C4-2B (cell line): ENCODE data around the gene CLCA1.

ENCODE experiments used
- H3K27ac ChIP-seq: fragments of 450-650 bp; 2 replicates; pipeline ENCODE4 v1.5.1; 2017
- ZFX ChIP-seq: fragments of 450-650 bp; IDR thresholded peaks from 2 replicates; pipeline ENCODE4 v1.6.1; 2017
- TF ChIP-seq, protein P1 (sequence below): fragments of 450-650 bp; conservative IDR thresholded peaks from 2 replicates; pipeline ENCODE4 v1.5.1; 2017; ENCODE audit warnings: mild to moderate bottlenecking

The CLCA1 gene

DNA sequence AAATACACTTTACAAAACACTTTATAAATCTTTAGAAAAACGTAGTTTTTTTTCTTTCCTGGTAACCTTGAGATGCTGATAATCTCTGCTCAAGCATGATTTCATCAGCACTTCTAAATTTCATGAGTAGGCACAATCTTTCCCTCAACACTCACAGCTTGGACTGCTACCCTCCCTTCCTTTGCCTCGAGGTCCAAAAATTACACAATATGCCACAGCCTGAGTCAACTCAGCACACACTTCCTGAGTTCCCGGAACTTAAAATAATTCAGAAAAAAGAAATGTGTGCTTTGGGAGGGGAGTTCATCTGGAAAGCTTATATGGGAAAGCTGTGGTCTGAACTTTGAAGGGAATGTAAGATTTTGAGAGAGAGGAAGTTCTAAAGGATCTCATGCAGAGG, 38.9 kb upstream of the CLCA1 start:
- H3K27ac ChIP-seq: no peak overlapping the region
- TF ChIP-seq ZFX: no peak
- TF ChIP-seq, protein P1, sequence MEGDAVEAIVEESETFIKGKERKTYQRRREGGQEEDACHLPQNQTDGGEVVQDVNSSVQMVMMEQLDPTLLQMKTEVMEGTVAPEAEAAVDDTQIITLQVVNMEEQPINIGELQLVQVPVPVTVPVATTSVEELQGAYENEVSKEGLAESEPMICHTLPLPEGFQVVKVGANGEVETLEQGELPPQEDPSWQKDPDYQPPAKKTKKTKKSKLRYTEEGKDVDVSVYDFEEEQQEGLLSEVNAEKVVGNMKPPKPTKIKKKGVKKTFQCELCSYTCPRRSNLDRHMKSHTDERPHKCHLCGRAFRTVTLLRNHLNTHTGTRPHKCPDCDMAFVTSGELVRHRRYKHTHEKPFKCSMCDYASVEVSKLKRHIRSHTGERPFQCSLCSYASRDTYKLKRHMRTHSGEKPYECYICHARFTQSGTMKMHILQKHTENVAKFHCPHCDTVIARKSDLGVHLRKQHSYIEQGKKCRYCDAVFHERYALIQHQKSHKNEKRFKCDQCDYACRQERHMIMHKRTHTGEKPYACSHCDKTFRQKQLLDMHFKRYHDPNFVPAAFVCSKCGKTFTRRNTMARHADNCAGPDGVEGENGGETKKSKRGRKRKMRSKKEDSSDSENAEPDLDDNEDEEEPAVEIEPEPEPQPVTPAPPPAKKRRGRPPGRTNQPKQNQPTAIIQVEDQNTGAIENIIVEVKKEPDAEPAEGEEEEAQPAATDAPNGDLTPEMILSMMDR: no peak

DNA sequence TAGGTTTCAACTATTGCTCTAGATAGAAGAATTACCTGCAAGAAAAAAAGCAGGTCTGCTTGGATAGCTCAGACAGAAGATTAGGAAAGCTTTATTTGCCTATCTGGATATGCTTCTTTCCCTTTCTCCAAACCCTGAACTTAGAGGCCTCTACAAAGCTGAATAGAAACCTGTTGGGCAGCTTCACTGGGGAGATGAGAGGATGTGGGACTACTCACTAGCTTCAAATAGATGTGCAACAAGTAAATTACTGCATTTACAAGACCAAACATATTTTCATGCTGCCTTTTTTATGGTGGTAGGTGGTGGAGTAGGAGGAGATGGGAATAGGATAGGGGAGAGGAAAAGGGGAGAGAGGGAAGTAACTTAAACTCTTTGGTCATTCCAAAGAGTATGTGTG, 38.4 kb upstream of the CLCA1 start:
- TF ChIP-seq, protein P1: no peak
- TF ChIP-seq ZFX: no peak
- no peak overlapping the region for H3K27ac ChIP-seq

DNA sequence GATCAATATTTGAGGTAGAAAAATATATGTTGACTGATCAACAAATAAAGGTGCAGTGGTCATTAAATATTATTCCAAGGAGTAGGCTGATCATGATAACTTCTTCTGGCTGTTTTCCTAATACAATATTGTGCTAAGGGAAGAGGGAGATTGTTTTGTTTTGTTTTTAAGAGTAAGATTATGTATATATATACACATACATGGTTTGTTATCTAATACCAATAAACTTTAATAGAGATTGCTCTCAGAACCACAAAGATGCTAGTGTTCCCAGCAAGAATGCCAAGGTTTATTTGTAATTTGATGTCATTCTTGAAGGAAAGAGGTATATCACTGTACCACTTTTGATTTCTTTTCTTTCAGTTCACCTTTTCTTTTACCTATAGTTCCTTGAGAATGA, 34.7 kb upstream of the CLCA1 start:
- TF ChIP-seq, protein P1: no peak
- no peak for TF ChIP-seq ZFX
- peak overlapping the region; percentile 73; the same call in 1 of the 2 replicates for H3K27ac ChIP-seq

DNA sequence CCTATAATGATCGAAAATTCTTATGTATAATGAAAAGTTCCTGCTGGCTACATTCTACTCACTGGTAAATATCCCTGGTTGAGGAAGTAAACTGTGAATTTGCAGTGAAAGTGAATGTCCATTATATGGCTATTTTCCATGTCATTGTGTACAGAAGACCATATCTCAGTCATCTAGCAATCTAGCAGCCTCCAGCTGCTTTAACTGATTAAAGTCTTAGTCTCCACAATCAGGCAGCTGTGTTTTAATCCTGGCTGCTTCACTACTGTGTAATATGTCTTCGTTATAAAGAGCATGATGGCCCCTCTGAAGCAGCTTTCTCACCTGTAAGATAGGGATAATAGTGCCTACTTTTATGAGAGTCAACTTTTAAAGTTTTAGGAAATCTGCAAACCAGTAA, 33.4 kb upstream of the CLCA1 start:
- H3K27ac ChIP-seq: peak overlapping the region; percentile 73; the same call in 1 of the 2 replicates
- TF ChIP-seq, protein P1: no peak
- TF ChIP-seq ZFX: no peak

DNA sequence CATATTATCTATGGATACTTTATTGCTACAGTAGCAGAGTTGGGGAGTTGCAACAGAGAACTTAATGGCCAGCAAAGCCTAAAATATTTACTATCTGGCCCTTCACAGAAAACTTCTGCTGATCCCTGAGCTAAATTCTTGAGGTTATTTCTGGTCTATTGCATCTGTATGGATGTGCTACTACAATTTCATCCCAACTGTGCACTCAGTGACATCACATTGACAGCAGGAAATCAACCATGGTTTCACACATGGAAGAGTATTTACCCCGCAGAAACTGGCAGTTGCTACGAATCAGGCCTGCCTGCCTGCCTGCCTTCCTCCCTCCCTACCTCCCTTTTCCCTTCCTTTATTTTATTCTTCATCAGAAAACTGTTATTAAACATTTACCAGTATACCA, 32.7 kb upstream of the CLCA1 start:
- no peak for TF ChIP-seq ZFX
- TF ChIP-seq, protein P1: no peak
- H3K27ac ChIP-seq: no peak overlapping the region

DNA sequence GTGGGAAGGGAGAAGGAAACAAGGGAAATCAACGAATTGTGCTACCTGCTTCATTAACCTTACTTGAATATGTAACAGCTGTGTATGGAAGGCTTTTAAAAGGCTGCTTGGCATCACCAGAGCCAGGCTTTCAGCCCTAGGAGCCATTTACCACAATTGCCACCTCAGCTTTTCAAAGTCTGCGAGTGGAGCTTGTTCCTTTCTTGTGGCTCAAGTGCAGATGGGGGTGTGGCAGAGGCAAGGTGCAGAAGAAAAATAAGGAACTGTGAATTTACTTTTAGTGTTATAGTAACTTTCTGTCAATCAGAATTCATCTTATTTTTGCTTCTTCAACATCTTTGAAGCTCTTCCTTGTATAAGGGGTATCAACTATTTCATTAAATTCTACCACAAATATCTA, 27.1 kb upstream of the CLCA1 start:
- TF ChIP-seq ZFX: no peak
- TF ChIP-seq, protein P1: no peak
- H3K27ac ChIP-seq: no peak overlapping the region

DNA sequence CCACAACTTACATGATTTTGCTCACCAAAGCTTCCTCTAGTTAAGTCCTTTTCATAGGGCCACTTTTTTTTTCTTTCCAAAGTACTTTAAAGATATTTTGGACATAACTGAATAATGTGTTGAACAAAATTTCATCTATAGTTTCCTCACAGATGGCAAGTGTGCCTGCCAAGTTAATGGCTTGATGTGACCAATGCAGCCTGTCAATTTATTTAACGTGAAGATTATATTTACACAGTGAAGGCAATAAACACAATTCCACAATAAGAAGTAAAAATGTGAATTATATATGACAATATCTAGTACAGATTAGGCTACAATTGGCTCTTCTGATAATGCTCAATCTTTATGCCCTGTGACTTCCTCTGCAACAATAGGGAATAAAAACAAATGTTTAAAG, 26.7 kb upstream of the CLCA1 start:
- no peak for TF ChIP-seq ZFX
- TF ChIP-seq, protein P1: no peak

More for the DNA sequence above, 26.7 kb upstream of the CLCA1 start:
- H3K27ac ChIP-seq: no peak overlapping the region
